PFSK-1 (cell line): ENCODE data around the gene NCOA1.

ENCODE experiments used
- POLR2AphosphoS5 ChIP-seq: IDR thresholded peaks from 2 replicates; pipeline ENCODE4 v1.6.1; 2012; ENCODE audit warnings: low read depth, mild to moderate bottlenecking, control low read depth, low read length, moderate library complexity
- REST ChIP-seq, 2 experiments: IDR thresholded peaks; 2 replicates each; pipeline versions ENCODE4 v1.6.1 to v1.8.0; 2011 to 2012; ENCODE audit warnings: low read depth in 2 of 2, low read length in 2 of 2, control low read depth in 1 of 2, inconsistent platforms in 1 of 2, mild to moderate bottlenecking in 1 of 2, moderate library complexity in 1 of 2; ENCODE audit not compliant: insufficient read depth in 1 of 2
- SIN3A ChIP-seq: IDR thresholded peaks from 2 replicates; pipeline ENCODE4 v1.6.1; 2012; ENCODE audit warnings: mild to moderate bottlenecking, low read length, moderate library complexity, borderline replicate concordance; ENCODE audit not compliant: insufficient read depth

GRCh38 chr2:24779116-24779515 lies 288.1 kb downstream of the NCOA1 start:
- TF ChIP-seq REST (IDR thresholded peaks at IDR 0.05; ENCODE audit: insufficient read depth in 1 of 2, low read depth in 2 of 2, low read length in 2 of 2) (no peak), POLR2AphosphoS5 (no peak), SIN3A (no peak)
